HK-2 (cell line): ENCODE data around the gene TMEM240.
"Not testable (repeated sequence)": the region's sequence is repeated elsewhere in the genome, so short reads cannot be mapped to it uniquely, and the experiment has no call there.

Experiments
- DNase-seq: peaks from one replicate; pipeline ENCODE4 v3.0.0-alpha.2; 2018; ENCODE audit not compliant: unreplicated experiment

Gene TMEM240

GRCh38 chr1:1540818-1541628, 599 bp upstream of the TMEM240 start:
- DNase-seq: no peak

- no peak for DNase-seq
These were observed 924 bp downstream of the TMEM240 start for GRCh38 chr1:1539310-1540089.

GRCh38 chr1:1538989-1539309, 1.5 kb downstream of the TMEM240 start:
- DNase-seq: no peak

GRCh38 chr1:1538334-1538733, 2.1 kb downstream of the TMEM240 start:
- DNase-seq: no peak

- DNase-seq: no peak
These were observed 2.7 kb downstream of the TMEM240 start for GRCh38 chr1:1537626-1538250.

GRCh38 chr1:1536938-1537546, 3.4 kb downstream of the TMEM240 start:
- DNase-seq: no peak

- DNase-seq: no peak
These were observed 4.1 kb downstream of the TMEM240 start for GRCh38 chr1:1536019-1536937.

GRCh38 chr1:1535201-1536018, 5.0 kb downstream of the TMEM240 start:
- no peak for DNase-seq

GRCh38 chr1:1534401-1535154, 5.8 kb downstream of the TMEM240 start:
- DNase-seq: no peak

- not testable (repeated sequence) for DNase-seq
These were observed 6.5 kb downstream of the TMEM240 start for GRCh38 chr1:1533894-1534291.

- DNase-seq: not testable (repeated sequence)
These were observed 7.1 kb downstream of the TMEM240 start for GRCh38 chr1:1533176-1533893.

- DNase-seq: no peak
These were observed 8.5 kb downstream of the TMEM240 start for GRCh38 chr1:1531947-1532346.

GRCh38 chr1:1529936-1530335, 10.5 kb downstream of the TMEM240 start:
- DNase-seq: no peak

GRCh38 chr1:1529321-1529720, 11.1 kb downstream of the TMEM240 start:
- no peak for DNase-seq

GRCh38 chr1:1528301-1529267, 11.8 kb downstream of the TMEM240 start:
- DNase-seq: no peak

GRCh38 chr1:1527092-1527816, 13.2 kb downstream of the TMEM240 start:
- no peak for DNase-seq

GRCh38 chr1:1526476-1526875, 13.9 kb downstream of the TMEM240 start:
- DNase-seq: not testable (repeated sequence)
